ENCODE data around the gene HMG20B.

HMG20B gene

GRCh38 chr19:3556423-3556977 lies 16.2 kb upstream of the HMG20B start:
- no peak for TF ChIP-seq CTCF (conservative IDR thresholded peaks at IDR 0.05; ENCODE audit: low read depth, low read length)
- Histone ChIP-seq H3K79me2 (ENCODE audit: insufficient read depth, low read depth) (peaks cover 22% of the 10 kb centered on the region), H3K4me1 (ENCODE audit: low read depth, poor library complexity, severe bottlenecking) (peaks cover 7% of the 10 kb centered on the region), H3K4me2 (peak overlapping the region; percentile 97), H3K9ac (peak overlapping the region; percentile 46), H3K36me3 (ENCODE audit: insufficient read depth) (no peaks in the 10 kb centered on the region), H3K27ac (no peak overlapping the region), H3K27me3 (ENCODE audit: insufficient read depth, low read depth) (no peaks in the 10 kb centered on the region), H2AFZ (ENCODE audit: low read depth) (peak overlapping the region; percentile 57), H3K4me3 (IDR thresholded peaks at IDR 0.05; ENCODE audit: insufficient read depth, low read depth, low read length) (no peak overlapping the region), H4K20me1 (ENCODE audit: insufficient read depth) (no peaks in the 10 kb centered on the region)

GRCh38 chr19:3556978-3557460 lies 15.7 kb upstream of the HMG20B start:
- H3K4me1 ChIP-seq (ENCODE audit: low read depth, poor library complexity, severe bottlenecking): peaks cover 7% of the 10 kb centered on the region

GRCh38 chr19:3557461-3558248 lies 15.1 kb upstream of the HMG20B start, which contains the start of gene MFSD12:
Gene MFSD12, minus strand, starts transcription at chr19:3557586. Its CDS starts 183 bp downstream, at chr19:3557403.
- Histone ChIP-seq H3K9ac (peak within 1 kb of the TSS; percentile 46), H2AFZ (ENCODE audit: low read depth) (peak within 1 kb of the TSS; percentile 100), H3K27ac (no peak within 1 kb of the TSS; the same call in 1 of the 2 replicates), H3K27me3 (ENCODE audit: insufficient read depth, low read depth) (no peaks in the 10 kb centered on the region), H4K20me1 (ENCODE audit: insufficient read depth) (no peaks in the 10 kb centered on the region), H3K4me2 (peak within 1 kb of the TSS; percentile 97), H3K4me3 (IDR thresholded peaks at IDR 0.05; ENCODE audit: insufficient read depth, low read depth, low read length) (no peak within 1 kb of the TSS), H3K79me2 (ENCODE audit: insufficient read depth, low read depth) (peaks cover 22% of the 10 kb centered on the region), H3K36me3 (ENCODE audit: insufficient read depth) (no peaks in the 10 kb centered on the region), H3K4me1 (ENCODE audit: low read depth, poor library complexity, severe bottlenecking) (peaks cover 7% of the 10 kb centered on the region)
- TF ChIP-seq CTCF (conservative IDR thresholded peaks at IDR 0.05; ENCODE audit: low read depth, low read length): no peak

More at GRCh38 chr19:3556978-3557460, 15.7 kb upstream of the HMG20B start:
- no peak overlapping the region for H3K27ac ChIP-seq
- H3K27me3 ChIP-seq (ENCODE audit: insufficient read depth, low read depth): no peaks in the 10 kb centered on the region
- no peak for TF ChIP-seq CTCF (conservative IDR thresholded peaks at IDR 0.05; ENCODE audit: low read depth, low read length)
- peak overlapping the region; percentile 97 for H3K4me2 ChIP-seq
- peak overlapping the region; percentile 57 for H2AFZ ChIP-seq (ENCODE audit: low read depth)
- H3K79me2 ChIP-seq (ENCODE audit: insufficient read depth, low read depth): peaks cover 22% of the 10 kb centered on the region
- no peaks in the 10 kb centered on the region for H4K20me1 ChIP-seq (ENCODE audit: insufficient read depth)
- H3K36me3 ChIP-seq (ENCODE audit: insufficient read depth): no peaks in the 10 kb centered on the region
- no peak overlapping the region for H3K4me3 ChIP-seq (IDR thresholded peaks at IDR 0.05; ENCODE audit: insufficient read depth, low read depth, low read length)
- H3K9ac ChIP-seq: peak overlapping the region; percentile 46

GRCh38 chr19:3563709-3564524 lies 8.8 kb upstream of the HMG20B start:
- TF ChIP-seq CTCF (conservative IDR thresholded peaks at IDR 0.05; ENCODE audit: low read depth, low read length): no peak
- Histone ChIP-seq H3K4me2 (no peak overlapping the region), H2AFZ (ENCODE audit: low read depth) (no peak overlapping the region), H3K4me3 (IDR thresholded peaks at IDR 0.05; ENCODE audit: insufficient read depth, low read depth, low read length) (no peak overlapping the region), H3K27ac (no peak overlapping the region), H3K9ac (no peak overlapping the region), H3K4me1 (ENCODE audit: low read depth, poor library complexity, severe bottlenecking) (no peaks in the 10 kb centered on the region), H3K27me3 (ENCODE audit: insufficient read depth, low read depth) (no peaks in the 10 kb centered on the region), H4K20me1 (ENCODE audit: insufficient read depth) (no peaks in the 10 kb centered on the region), H3K36me3 (ENCODE audit: insufficient read depth) (no peaks in the 10 kb centered on the region), H3K79me2 (ENCODE audit: insufficient read depth, low read depth) (no peaks in the 10 kb centered on the region)

Measured in KMS-11 (cell line).